Neural crest cell (in vitro differentiated cells): ENCODE data around the gene ERAS. TPM values are rescaled to one million over a fixed set of nuclear protein-coding genes. Genes with fewer than 3 reads are reported as not detected.

Experiments used
- DNase-seq: peaks from one replicate; pipeline ENCODE4 v3.0.0; 2021; ENCODE audit warnings: low read depth, mixed read lengths, low spot score
- H3K27ac Mint-ChIP-seq: one replicate; pipeline ENCODE4 v1.8.0; 2021; ENCODE audit warnings: mild to moderate bottlenecking, mixed read lengths; ENCODE audit not compliant: unreplicated experiment
- H3K27me3 Mint-ChIP-seq: 2 replicates; pipeline ENCODE4 v1.8.0; 2021; ENCODE audit warnings: low read depth, mild to moderate bottlenecking, mixed read lengths
- H3K36me3 Mint-ChIP-seq: 2 replicates; pipeline ENCODE4 v1.8.0; 2021; ENCODE audit warnings: low read depth, mild to moderate bottlenecking, mixed read lengths
- H3K4me1 Mint-ChIP-seq: 2 replicates; pipeline ENCODE4 v1.8.0; 2021; ENCODE audit warnings: mixed read lengths
- H3K4me3 Mint-ChIP-seq: one replicate; pipeline ENCODE4 v1.8.0; 2021; ENCODE audit warnings: mild to moderate bottlenecking, mixed read lengths
- H3K9me3 Mint-ChIP-seq: 2 replicates; pipeline ENCODE4 v1.8.0; 2021; ENCODE audit warnings: mixed read lengths
- total RNA-seq: library from RNA; stranded (reverse); gene quantifications from 2 replicates; pipeline ENCODE4 v1.2.1, GENCODE V29; 2021
- TF ChIP-seq, protein P1 (sequence below): fragments of 200-600 bp; sonication (generic); conservative IDR thresholded peaks from 2 replicates; pipeline ENCODE4 v1.5.0; 2021; ENCODE audit warnings: antibody characterized with exemption, mild to moderate bottlenecking

Gene ERAS
- total RNA-seq, 1 donor from 2014 or later = 0.49 TPM

DNA sequence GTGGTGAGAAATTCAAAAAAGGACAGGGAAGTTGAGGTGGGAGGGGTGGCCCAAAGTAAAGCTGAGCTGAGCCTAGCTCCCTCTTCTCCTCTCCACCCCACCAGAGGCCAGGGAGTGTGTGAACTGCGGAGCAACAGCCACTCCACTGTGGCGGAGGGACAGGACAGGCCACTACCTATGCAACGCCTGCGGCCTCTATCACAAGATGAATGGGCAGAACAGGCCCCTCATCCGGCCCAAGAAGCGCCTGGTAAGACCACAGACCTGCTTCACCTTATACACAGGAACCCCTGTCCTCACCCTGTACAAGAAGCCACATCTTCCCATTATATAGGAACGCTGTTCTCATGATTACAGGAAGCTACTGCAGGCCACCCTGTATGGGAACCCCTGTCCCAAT, 34.1 kb upstream of the ERAS start:
- H3K9me3 Mint-ChIP-seq = no peaks in the 10 kb centered on the region
- H3K4me3 Mint-ChIP-seq = no peak overlapping the region
- DNase-seq = no peak
- TF ChIP-seq, protein P1, sequence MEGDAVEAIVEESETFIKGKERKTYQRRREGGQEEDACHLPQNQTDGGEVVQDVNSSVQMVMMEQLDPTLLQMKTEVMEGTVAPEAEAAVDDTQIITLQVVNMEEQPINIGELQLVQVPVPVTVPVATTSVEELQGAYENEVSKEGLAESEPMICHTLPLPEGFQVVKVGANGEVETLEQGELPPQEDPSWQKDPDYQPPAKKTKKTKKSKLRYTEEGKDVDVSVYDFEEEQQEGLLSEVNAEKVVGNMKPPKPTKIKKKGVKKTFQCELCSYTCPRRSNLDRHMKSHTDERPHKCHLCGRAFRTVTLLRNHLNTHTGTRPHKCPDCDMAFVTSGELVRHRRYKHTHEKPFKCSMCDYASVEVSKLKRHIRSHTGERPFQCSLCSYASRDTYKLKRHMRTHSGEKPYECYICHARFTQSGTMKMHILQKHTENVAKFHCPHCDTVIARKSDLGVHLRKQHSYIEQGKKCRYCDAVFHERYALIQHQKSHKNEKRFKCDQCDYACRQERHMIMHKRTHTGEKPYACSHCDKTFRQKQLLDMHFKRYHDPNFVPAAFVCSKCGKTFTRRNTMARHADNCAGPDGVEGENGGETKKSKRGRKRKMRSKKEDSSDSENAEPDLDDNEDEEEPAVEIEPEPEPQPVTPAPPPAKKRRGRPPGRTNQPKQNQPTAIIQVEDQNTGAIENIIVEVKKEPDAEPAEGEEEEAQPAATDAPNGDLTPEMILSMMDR = no peak
- no peak overlapping the region for H3K27ac Mint-ChIP-seq
- peaks cover 10% of the 10 kb centered on the region for H3K27me3 Mint-ChIP-seq
- H3K36me3 Mint-ChIP-seq = no peaks in the 10 kb centered on the region
- peaks cover 8% of the 10 kb centered on the region for H3K4me1 Mint-ChIP-seq

DNA sequence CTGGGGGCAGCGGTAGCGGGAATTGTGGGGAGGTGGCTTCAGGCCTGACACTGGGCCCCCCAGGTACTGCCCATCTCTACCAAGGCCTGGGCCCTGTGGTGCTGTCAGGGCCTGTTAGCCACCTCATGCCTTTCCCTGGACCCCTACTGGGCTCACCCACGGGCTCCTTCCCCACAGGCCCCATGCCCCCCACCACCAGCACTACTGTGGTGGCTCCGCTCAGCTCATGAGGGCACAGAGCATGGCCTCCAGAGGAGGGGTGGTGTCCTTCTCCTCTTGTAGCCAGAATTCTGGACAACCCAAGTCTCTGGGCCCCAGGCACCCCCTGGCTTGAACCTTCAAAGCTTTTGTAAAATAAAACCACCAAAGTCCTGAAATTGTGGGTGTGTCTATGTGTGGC, 32.4 kb upstream of the ERAS start:
- Mint-ChIP-seq H3K9me3 (no peaks in the 10 kb centered on the region), H3K36me3 (no peaks in the 10 kb centered on the region), H3K4me1 (peaks cover 8% of the 10 kb centered on the region), H3K27me3 (no peaks in the 10 kb centered on the region), H3K4me3 (no peak overlapping the region), H3K27ac (no peak overlapping the region)
- TF ChIP-seq, protein P1 = no peak
- no peak for DNase-seq

DNA sequence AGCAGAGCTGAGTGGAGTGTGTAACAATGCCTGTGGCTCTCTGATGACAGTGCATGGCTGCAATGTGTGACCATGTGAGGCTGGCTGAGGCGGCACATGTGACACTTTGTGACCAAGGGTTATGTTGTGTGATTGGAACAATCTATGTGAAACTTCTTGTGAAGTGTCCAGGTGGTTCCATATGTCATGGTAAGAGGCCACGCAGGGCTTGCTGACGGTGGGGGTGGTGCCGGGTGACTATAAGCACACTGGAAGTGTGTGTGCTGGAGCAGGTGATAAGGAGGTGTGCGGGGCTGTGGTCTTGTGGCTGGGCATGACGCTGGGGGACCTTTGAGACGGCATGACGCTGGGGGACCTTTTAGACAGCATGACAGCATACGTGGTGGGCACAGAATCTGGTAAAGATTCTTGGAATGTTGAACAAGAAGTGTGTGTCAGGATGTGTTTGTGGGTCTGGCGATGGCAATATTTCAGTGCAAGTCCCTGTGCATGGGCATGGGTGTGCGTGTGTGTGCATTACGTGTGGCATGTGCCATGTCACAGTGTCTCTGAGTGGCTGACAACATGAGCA, 31.9 kb upstream of the ERAS start:
- no peak for DNase-seq
- no peaks in the 10 kb centered on the region for H3K36me3 Mint-ChIP-seq
- TF ChIP-seq, protein P1 = no peak
- no peaks in the 10 kb centered on the region for H3K9me3 Mint-ChIP-seq
- H3K27ac Mint-ChIP-seq = peak overlapping the region; percentile 91
- H3K4me3 Mint-ChIP-seq = no peak overlapping the region
- peaks cover 8% of the 10 kb centered on the region for H3K4me1 Mint-ChIP-seq
- no peaks in the 10 kb centered on the region for H3K27me3 Mint-ChIP-seq

DNA sequence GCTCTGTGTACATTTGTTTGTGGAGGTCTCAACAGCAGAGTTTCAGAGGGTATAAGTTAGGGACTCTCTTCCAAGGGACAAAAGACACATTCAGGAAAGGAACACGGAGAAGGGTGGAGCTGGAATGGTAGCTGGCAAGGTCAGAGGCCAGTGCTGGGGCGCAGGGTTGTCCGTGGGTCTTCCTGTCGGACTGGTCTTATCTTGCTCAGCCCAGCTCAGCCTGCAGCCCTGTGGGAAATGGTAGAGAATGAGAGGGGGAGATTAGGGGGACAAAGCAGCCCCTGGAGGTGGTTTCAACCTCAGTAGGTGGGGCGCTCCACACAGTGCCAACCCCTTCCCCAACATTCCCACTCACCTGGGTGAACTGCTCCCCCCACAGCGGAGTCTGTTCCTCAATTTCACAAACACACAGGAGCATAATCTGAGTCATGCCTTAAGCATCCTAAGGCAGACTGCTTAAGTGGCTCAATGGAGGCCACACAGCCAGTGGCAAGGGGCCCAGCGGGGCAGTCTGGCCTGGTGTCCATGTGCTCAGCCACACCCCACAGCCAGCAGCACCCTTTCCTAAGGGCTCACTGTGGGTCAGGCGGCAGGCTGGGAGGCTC, 31.3 kb upstream of the ERAS start:
- DNase-seq = no peak
- Mint-ChIP-seq H3K27me3 (no peaks in the 10 kb centered on the region), H3K27ac (peak overlapping the region; percentile 91), H3K4me1 (peaks cover 8% of the 10 kb centered on the region), H3K9me3 (no peaks in the 10 kb centered on the region), H3K36me3 (no peaks in the 10 kb centered on the region), H3K4me3 (peak overlapping the region; percentile 33)
- TF ChIP-seq, protein P1 = no peak

DNA sequence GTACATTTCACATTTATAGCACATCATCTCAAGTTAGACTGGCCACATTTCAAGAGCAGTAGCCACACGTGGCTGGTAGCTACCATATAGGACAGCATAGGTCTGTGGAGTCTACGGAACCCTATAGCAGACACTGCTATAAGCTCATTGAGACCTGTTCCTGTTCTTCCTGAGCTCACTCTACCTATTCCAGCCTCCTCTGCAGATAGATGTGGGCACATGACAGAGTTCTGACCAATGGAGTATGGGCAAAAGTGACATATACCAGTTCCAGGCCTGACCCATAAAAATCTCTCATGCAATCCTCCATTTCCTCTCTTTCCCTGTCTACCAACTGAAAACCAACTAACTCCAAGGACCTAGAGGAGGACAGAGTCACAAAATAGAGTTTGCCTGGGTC, 28.0 kb upstream of the ERAS start:
- H3K36me3 Mint-ChIP-seq = no peaks in the 10 kb centered on the region
- H3K4me1 Mint-ChIP-seq = peaks cover 25% of the 10 kb centered on the region
- no peaks in the 10 kb centered on the region for H3K9me3 Mint-ChIP-seq
- H3K27ac Mint-ChIP-seq = no peak overlapping the region
- TF ChIP-seq, protein P1 = no peak
- H3K4me3 Mint-ChIP-seq = no peak overlapping the region
- no peak for DNase-seq
- H3K27me3 Mint-ChIP-seq = no peaks in the 10 kb centered on the region
